HepG2 (cell line): Measurements from ENCODE around the gene GPS2. TPM values are rescaled to one million over a fixed set of nuclear protein-coding genes. Genes with fewer than 3 reads are reported as not detected.

ENCODE experiments used
- BRD4 ChIP-seq: sonication (generic); formaldehyde crosslinking; IDR thresholded peaks from 2 replicates; pipeline ENCODE4 v1.4.0; 2020; ENCODE audit warnings: missing genetic modification reagents
- CREB1 ChIP-seq, 2 experiments: fragments of 450-650 bp in 1 of 2; IDR thresholded peaks; 2 replicates each; pipeline ENCODE4 v1.6.1; 2016 to 2017; ENCODE audit warnings: control low read depth in 1 of 2, mild to moderate bottlenecking in 1 of 2, missing compliant biosample characterization in 1 of 2, missing genetic modification characterization in 1 of 2
- ETV5 ChIP-seq: IDR thresholded peaks from 2 replicates; pipeline ENCODE4 v1.6.1; 2018; ENCODE audit warnings: missing biosample characterization, missing genetic modification reagents, inconsistent platforms, borderline replicate concordance
- HMG20A ChIP-seq: IDR thresholded peaks from 2 replicates; pipeline ENCODE4 v1.6.1; 2016; ENCODE audit warnings: borderline replicate concordance
- KAT7 ChIP-seq: IDR thresholded peaks from 2 replicates; pipeline ENCODE4 v1.6.1; 2018; ENCODE audit warnings: borderline replicate concordance, missing compliant biosample characterization
- MAZ ChIP-seq, 2 experiments: sonication (generic) in 1 of 2; formaldehyde crosslinking in 1 of 2; IDR thresholded peaks; 2 replicates each; pipeline versions ENCODE4 v1.5.0 to v1.6.1; 2012 to 2020; ENCODE audit warnings: low read depth in 2 of 2, mild to moderate bottlenecking in 2 of 2, borderline replicate concordance in 1 of 2, improper control_type of control experiment in 1 of 2, low read length in 1 of 2, missing genetic modification reagents in 1 of 2, moderate library complexity in 1 of 2
- NRL ChIP-seq: sonication (generic); formaldehyde crosslinking; IDR thresholded peaks from 2 replicates; pipeline ENCODE4 v1.5.0; 2020; ENCODE audit warnings: missing genetic modification reagents, mild to moderate bottlenecking, moderate library complexity, borderline replicate concordance
- POLR2A ChIP-seq, 2 experiments: IDR thresholded peaks; 2 replicates each; pipeline ENCODE4 v1.6.1; 2011; ENCODE audit warnings: low read depth in 2 of 2, low read length in 2 of 2, mild to moderate bottlenecking in 1 of 2, moderate library complexity in 1 of 2; ENCODE audit not compliant: insufficient read depth in 1 of 2
- SMAD9 ChIP-seq: sonication (generic); formaldehyde crosslinking; IDR thresholded peaks from 2 replicates; pipeline ENCODE4 v1.5.1; 2020; ENCODE audit warnings: mild to moderate bottlenecking, missing genetic modification reagents
- SRF ChIP-seq: IDR thresholded peaks from 2 replicates; pipeline ENCODE4 v1.6.1; 2011; ENCODE audit warnings: mild to moderate bottlenecking, low read depth, low read length, moderate library complexity
- TCF12 ChIP-seq, 2 experiments: fragments of 450-650 bp in 1 of 2; sonication (generic) in 1 of 2; formaldehyde crosslinking in 1 of 2; IDR thresholded peaks; 2 replicates each; pipeline versions ENCODE4 v1.6.1 to v1.8.0; 2017 to 2022; ENCODE audit warnings: antibody characterized with exemption in 1 of 2, mild to moderate bottlenecking in 1 of 2, missing genetic modification reagents in 1 of 2, moderate library complexity in 1 of 2
- THYN1 ChIP-seq: sonication (generic); formaldehyde crosslinking; IDR thresholded peaks from 2 replicates; pipeline ENCODE4 v1.8.1; 2023; ENCODE audit warnings: low read depth, mild to moderate bottlenecking, moderate library complexity, missing genetic modification reagents, borderline replicate concordance
- TRIM24 ChIP-seq: sonication (generic); formaldehyde crosslinking; IDR thresholded peaks from 2 replicates; pipeline ENCODE4 v1.8.0; 2022; ENCODE audit warnings: mild to moderate bottlenecking, missing genetic modification reagents
- ZFYVE20 ChIP-seq: sonication (generic); formaldehyde crosslinking; IDR thresholded peaks from 2 replicates; pipeline ENCODE4 v1.8.0; 2023; ENCODE audit warnings: low read depth, mild to moderate bottlenecking, moderate library complexity, missing genetic modification reagents, borderline replicate concordance
- ZKSCAN5 ChIP-seq: sonication (generic); formaldehyde crosslinking; IDR thresholded peaks from 2 replicates; pipeline ENCODE4 v1.5.1; 2020; ENCODE audit warnings: mild to moderate bottlenecking, missing genetic modification reagents
- ZNF335 ChIP-seq: sonication (generic); formaldehyde crosslinking; IDR thresholded peaks from 2 replicates; pipeline ENCODE4 v1.4.0; 2020; ENCODE audit warnings: missing genetic modification reagents
- ZNF468 ChIP-seq: sonication (generic); formaldehyde crosslinking; IDR thresholded peaks from 2 replicates; pipeline ENCODE4 v1.8.0; 2022; ENCODE audit warnings: mild to moderate bottlenecking, moderate library complexity, missing genetic modification reagents
- polyA plus RNA-seq, 8 experiments: library from polyadenylated mRNA; depleted of rRNA in 3 of 8; stranded (reverse) in 7 of 8; unstranded in 1 of 8; fragments of >200 nt; fragmentation: Illumina TruSeq in 4 of 8; extraction: Trizol in 4 of 8; gene quantifications; 2 replicates each; pipeline versions ENCODE4 v1.2.1 to v1.2.3, GENCODE V29; 2011 to 2016; ENCODE audit warnings: low read depth in 4 of 8, missing spikeins in 1 of 8, mixed read lengths in 1 of 8; ENCODE audit not compliant: insufficient read depth in 1 of 8
- total RNA-seq, 5 experiments: library from RNA; depleted of rRNA; stranded (reverse); fragments of >200 nt; fragmentation: Illumina TruSeq; extraction: Trizol; gene quantifications; 2 replicates each; pipeline ENCODE4 v1.2.3, GENCODE V29; 2016; ENCODE audit warnings: low read depth in 1 of 5
- TF ChIP-seq, protein P1 (sequence below): sonication (generic); formaldehyde crosslinking; IDR thresholded peaks from 2 replicates; pipeline ENCODE4 v1.4.0; 2020; ENCODE audit warnings: mild to moderate bottlenecking, missing genetic modification reagents, borderline replicate concordance
- TF ChIP-seq, protein P2 (sequence below): sonication (generic); formaldehyde crosslinking; IDR thresholded peaks from 2 replicates; pipeline ENCODE4 v1.4.0; 2020; ENCODE audit warnings: missing genetic modification reagents, borderline replicate concordance

GPS2 gene
- total and polyA plus RNA-seq, 2 of the 13 experiments (the other 11 are each of a cell fraction or from before 2014, with no cell fraction given), result 58.0 to 59.4 TPM

DNA sequence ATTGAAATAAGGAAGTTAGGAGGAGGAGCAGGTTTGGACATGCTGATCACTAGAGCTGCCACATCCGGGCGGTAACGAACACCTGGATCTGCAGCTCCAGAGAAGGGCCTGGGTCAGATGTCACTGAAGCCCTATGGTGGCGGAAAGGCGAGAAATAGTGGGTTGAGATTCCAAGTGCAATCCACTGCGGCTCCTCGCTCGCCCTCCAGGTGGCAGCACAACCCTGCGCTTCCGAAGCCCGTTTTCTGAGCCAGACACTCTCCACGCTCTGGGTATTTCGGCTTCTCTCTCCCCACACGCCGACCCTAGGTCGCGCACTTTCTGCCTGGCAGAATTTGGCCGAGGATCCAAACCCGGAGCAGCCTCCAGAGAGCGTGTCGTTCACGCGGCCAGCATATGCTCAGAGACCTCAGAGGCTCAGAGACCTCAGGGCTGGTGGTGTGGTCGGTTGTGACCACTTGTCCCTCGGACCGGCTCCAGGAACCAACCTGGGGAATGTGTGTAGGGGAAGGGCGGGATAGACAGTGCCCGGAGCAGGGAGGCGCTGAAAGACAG lies 34.6 kb downstream of the GPS2 start (continued):
- no peak for TF ChIP-seq ZNF335 (CRISPR knock-in tag)
- no peak for TF ChIP-seq CREB1 (IDR thresholded peaks at IDR 0.05)
- no peak for TF ChIP-seq CREB1 (CRISPR knock-in tag; IDR thresholded peaks at IDR 0.05)
- peak; percentile 74; the same call in 1 of the 2 replicates for TF ChIP-seq ZNF468
- no peak for TF ChIP-seq BRD4 (CRISPR knock-in tag)
- TF ChIP-seq NRL, result peak; percentile 84
- no peak for TF ChIP-seq SRF
- 0 out of 2 replicates have a peak, but pooled peaks have one; percentile 45 for TF ChIP-seq SMAD9 (CRISPR knock-in tag)
- TF ChIP-seq THYN1 (CRISPR knock-in tag), result 0 out of 2 replicates have a peak, but pooled peaks have one; percentile 34
- no peak for TF ChIP-seq POLR2A (IDR thresholded peaks at IDR 0.05; ENCODE audit: insufficient read depth in 1 of 2, low read depth in 2 of 2, low read length in 2 of 2)
- TF ChIP-seq TRIM24 (CRISPR knock-in tag), result no peak
- peak; percentile 24; the same call in 1 of the 2 replicates for TF ChIP-seq ETV5 (CRISPR knock-in tag)
- TF ChIP-seq ZFYVE20 (CRISPR knock-in tag), result no peak
- TF ChIP-seq MAZ (IDR thresholded peaks at IDR 0.05; ENCODE audit: borderline replicate concordance, low read depth, low read length), result no peak
- peak; percentile 26 for TF ChIP-seq MAZ (CRISPR knock-in tag; IDR thresholded peaks at IDR 0.05; ENCODE audit: low read depth)
- TF ChIP-seq ZKSCAN5, result no peak
- TF ChIP-seq, protein P1, sequence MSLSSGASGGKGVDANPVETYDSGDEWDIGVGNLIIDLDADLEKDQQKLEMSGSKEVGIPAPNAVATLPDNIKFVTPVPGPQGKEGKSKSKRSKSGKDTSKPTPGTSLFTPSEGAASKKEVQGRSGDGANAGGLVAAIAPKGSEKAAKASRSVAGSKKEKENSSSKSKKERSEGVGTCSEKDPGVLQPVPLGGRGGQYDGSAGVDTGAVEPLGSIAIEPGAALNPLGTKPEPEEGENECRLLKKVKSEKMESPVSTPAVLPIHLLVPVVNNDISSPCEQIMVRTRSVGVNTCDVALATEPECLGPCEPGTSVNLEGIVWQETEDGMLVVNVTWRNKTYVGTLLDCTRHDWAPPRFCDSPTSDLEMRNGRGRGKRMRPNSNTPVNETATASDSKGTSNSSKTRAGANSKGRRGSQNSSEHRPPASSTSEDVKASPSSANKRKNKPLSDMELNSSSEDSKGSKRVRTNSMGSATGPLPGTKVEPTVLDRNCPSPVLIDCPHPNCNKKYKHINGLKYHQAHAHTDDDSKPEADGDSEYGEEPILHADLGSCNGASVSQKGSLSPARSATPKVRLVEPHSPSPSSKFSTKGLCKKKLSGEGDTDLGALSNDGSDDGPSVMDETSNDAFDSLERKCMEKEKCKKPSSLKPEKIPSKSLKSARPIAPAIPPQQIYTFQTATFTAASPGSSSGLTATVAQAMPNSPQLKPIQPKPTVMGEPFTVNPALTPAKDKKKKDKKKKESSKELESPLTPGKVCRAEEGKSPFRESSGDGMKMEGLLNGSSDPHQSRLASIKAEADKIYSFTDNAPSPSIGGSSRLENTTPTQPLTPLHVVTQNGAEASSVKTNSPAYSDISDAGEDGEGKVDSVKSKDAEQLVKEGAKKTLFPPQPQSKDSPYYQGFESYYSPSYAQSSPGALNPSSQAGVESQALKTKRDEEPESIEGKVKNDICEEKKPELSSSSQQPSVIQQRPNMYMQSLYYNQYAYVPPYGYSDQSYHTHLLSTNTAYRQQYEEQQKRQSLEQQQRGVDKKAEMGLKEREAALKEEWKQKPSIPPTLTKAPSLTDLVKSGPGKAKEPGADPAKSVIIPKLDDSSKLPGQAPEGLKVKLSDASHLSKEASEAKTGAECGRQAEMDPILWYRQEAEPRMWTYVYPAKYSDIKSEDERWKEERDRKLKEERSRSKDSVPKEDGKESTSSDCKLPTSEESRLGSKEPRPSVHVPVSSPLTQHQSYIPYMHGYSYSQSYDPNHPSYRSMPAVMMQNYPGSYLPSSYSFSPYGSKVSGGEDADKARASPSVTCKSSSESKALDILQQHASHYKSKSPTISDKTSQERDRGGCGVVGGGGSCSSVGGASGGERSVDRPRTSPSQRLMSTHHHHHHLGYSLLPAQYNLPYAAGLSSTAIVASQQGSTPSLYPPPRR, result no peak
- TF ChIP-seq KAT7, result no peak; the same call in 1 of the 2 replicates
- TF ChIP-seq TCF12 (IDR thresholded peaks at IDR 0.05), result no peak
- TF ChIP-seq TCF12 (CRISPR knock-in tag; IDR thresholded peaks at IDR 0.05), result no peak
- TF ChIP-seq HMG20A (CRISPR knock-in tag), result no peak
- TF ChIP-seq, protein P2, sequence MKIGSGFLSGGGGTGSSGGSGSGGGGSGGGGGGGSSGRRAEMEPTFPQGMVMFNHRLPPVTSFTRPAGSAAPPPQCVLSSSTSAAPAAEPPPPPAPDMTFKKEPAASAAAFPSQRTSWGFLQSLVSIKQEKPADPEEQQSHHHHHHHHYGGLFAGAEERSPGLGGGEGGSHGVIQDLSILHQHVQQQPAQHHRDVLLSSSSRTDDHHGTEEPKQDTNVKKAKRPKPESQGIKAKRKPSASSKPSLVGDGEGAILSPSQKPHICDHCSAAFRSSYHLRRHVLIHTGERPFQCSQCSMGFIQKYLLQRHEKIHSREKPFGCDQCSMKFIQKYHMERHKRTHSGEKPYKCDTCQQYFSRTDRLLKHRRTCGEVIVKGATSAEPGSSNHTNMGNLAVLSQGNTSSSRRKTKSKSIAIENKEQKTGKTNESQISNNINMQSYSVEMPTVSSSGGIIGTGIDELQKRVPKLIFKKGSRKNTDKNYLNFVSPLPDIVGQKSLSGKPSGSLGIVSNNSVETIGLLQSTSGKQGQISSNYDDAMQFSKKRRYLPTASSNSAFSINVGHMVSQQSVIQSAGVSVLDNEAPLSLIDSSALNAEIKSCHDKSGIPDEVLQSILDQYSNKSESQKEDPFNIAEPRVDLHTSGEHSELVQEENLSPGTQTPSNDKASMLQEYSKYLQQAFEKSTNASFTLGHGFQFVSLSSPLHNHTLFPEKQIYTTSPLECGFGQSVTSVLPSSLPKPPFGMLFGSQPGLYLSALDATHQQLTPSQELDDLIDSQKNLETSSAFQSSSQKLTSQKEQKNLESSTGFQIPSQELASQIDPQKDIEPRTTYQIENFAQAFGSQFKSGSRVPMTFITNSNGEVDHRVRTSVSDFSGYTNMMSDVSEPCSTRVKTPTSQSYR, result no peak
